ENCODE measurements around the gene PEX14.

PEX14 gene

GRCh38 chr1:10671622-10672342, 197.0 kb downstream of the PEX14 start:
- CTCF ChIA-PET: no interaction called here
- H3K27ac Mint-ChIP-seq: no peak overlapping the region

GRCh38 chr1:10672343-10673050, 197.7 kb downstream of the PEX14 start:
- H3K27ac Mint-ChIP-seq: no peak overlapping the region
- CTCF ChIA-PET: no interaction called here
- H3K4me3 Mint-ChIP-seq: no peak overlapping the region
- no peak for DNase-seq
- no peaks in the 10 kb centered on the region for H3K9me3 Mint-ChIP-seq
- H3K4me1 Mint-ChIP-seq: no peaks in the 10 kb centered on the region
- no peaks in the 10 kb centered on the region for H3K27me3 Mint-ChIP-seq
- no peaks in the 10 kb centered on the region for H3K36me3 Mint-ChIP-seq

More at GRCh38 chr1:10671622-10672342, 197.0 kb downstream of the PEX14 start:
- Mint-ChIP-seq H3K4me1 (no peaks in the 10 kb centered on the region), H3K36me3 (no peaks in the 10 kb centered on the region), H3K27me3 (no peaks in the 10 kb centered on the region), H3K4me3 (no peak overlapping the region), H3K9me3 (no peaks in the 10 kb centered on the region)
- DNase-seq: no peak

DNA sequence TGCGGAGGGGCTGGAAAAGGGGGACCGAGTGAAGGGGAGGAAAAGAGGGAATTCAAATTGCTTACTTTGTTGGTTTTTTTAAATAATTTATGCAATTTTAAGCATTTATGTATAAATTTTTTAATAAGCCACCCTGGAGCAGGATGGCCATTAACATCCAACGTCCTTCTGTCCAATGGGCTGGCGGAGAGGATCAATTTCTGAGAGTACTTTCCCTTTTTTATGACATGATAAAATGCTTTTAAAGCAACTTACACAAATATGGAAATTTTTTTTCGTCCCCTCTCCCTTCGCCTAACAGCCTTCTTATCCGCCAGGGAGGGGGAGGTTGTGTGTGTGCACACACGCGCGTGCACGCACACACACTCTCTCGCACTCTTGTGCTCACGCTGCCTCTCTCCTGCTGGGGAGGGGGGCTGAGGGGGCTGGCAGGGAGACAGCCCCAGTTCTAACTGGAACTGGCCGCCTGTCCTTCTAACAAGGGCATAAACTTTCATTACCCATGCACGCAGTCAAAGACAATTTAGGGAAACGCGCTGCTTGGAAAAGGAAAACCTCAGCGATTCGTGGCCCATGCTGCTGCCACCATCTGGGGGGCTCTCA, 198.5 kb downstream of the PEX14 start:
- Mint-ChIP-seq H3K36me3 (no peaks in the 10 kb centered on the region), H3K27ac (no peak overlapping the region), H3K27me3 (no peaks in the 10 kb centered on the region), H3K4me1 (no peaks in the 10 kb centered on the region), H3K9me3 (no peaks in the 10 kb centered on the region), H3K4me3 (no peak overlapping the region)
- no peak for DNase-seq
- CTCF ChIA-PET: no interaction called here

- no peaks in the 10 kb centered on the region for H3K4me1 Mint-ChIP-seq
Observed at GRCh38 chr1:10674222-10674621, 199.5 kb downstream of the PEX14 start.

DNA sequence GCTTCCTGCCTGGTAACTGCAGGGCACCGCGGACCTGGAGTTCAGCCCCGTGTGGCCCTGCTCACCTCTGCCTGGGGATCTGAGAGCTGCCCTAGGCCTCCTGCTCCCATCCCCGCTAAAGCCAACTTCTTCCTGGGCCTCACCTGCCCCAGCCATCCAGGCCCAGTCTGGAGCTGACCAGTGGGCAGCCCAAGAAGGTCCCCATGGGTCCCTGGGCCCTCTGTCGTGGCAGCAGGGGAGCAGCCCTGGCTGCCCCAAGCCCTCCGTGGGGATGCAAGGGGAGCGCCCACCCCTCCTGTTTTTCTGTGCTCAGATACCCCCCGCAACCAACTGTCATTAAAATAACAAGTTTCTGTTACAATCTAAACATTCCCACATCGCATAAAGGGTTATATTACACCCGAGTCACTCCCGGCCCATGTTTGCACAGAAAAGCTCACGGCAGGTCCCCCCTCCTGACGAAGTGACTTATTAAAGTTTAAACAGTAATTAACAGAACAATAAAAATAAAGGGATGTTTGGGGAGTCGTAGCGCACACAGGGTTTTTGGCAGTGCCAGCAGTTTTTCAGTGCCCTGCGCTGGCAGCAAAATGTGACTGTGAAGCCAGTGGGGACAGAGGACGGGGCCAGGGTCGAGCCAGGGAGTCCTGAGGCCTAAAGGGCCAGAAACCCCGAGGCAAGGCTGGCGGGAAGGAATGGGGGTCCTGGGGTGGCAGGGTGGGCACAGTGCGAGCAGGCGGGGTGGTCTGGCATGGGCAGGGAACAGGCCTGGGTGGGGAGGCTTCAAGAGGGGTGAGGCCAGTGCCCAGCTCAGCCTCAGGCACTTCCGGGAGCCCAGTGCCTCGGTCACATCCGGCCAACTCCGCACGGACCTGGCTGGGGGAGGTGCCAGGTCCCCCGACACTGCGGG, 200.2 kb downstream of the PEX14 start:
- DNase-seq: no peak
- Mint-ChIP-seq H3K27me3 (no peaks in the 10 kb centered on the region), H3K4me3 (no peak overlapping the region), H3K9me3 (no peaks in the 10 kb centered on the region), H3K4me1 (no peaks in the 10 kb centered on the region), H3K36me3 (no peaks in the 10 kb centered on the region), H3K27ac (no peak overlapping the region)
- CTCF ChIA-PET: no interaction called here

More at GRCh38 chr1:10674222-10674621, 199.5 kb downstream of the PEX14 start:
- CTCF ChIA-PET: no interaction called here
- Mint-ChIP-seq H3K36me3 (no peaks in the 10 kb centered on the region), H3K9me3 (no peaks in the 10 kb centered on the region), H3K27ac (no peak overlapping the region), H3K4me3 (no peak overlapping the region), H3K27me3 (no peaks in the 10 kb centered on the region)
- no peak for DNase-seq

DNA sequence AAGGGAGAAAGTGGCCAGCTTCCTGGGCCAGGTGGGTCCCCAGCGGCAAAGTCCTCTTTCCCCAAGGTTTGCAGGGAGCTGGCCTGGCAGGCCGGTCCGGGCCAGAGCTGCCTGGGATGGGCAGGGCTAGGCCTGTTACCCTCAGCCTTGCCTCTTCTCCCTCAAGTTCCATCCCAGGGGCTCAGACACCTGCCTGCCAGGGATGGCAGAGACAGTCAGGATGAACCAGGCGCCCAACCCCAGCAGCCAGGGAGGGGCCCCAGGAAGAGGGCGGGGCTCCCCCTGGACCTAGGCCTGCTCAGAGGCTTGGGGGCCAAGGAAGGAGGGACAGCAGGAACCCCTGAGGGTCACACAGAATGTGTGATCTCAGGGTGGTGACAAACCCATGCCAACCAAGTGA, 201.1 kb downstream of the PEX14 start:
- Mint-ChIP-seq H3K9me3 (no peaks in the 10 kb centered on the region), H3K4me1 (no peaks in the 10 kb centered on the region), H3K36me3 (no peaks in the 10 kb centered on the region), H3K27me3 (no peaks in the 10 kb centered on the region), H3K27ac (no peak overlapping the region), H3K4me3 (no peak overlapping the region)
- CTCF ChIA-PET: no interaction called here
- DNase-seq: no peak

GRCh38 chr1:10676963-10677362, 202.2 kb downstream of the PEX14 start:
- H3K4me1 Mint-ChIP-seq: no peaks in the 10 kb centered on the region
- CTCF ChIA-PET: no interaction called here
- H3K27me3 Mint-ChIP-seq: peaks cover 7% of the 10 kb centered on the region
- H3K36me3 Mint-ChIP-seq: no peaks in the 10 kb centered on the region
- DNase-seq: no peak
- no peaks in the 10 kb centered on the region for H3K9me3 Mint-ChIP-seq
- no peak overlapping the region for H3K4me3 Mint-ChIP-seq
- H3K27ac Mint-ChIP-seq: no peak overlapping the region

- no peak overlapping the region for H3K4me3 Mint-ChIP-seq
- H3K27me3 Mint-ChIP-seq: peaks cover 7% of the 10 kb centered on the region
- H3K27ac Mint-ChIP-seq: no peak overlapping the region
- DNase-seq: no peak
- no peaks in the 10 kb centered on the region for H3K9me3 Mint-ChIP-seq
- CTCF ChIA-PET: no interaction called here
- no peaks in the 10 kb centered on the region for H3K36me3 Mint-ChIP-seq
- no peaks in the 10 kb centered on the region for H3K4me1 Mint-ChIP-seq
Observed at GRCh38 chr1:10677491-10678391, 203.0 kb downstream of the PEX14 start.

- Mint-ChIP-seq H3K36me3 (no peaks in the 10 kb centered on the region), H3K27ac (no peak overlapping the region), H3K27me3 (peaks cover 7% of the 10 kb centered on the region), H3K4me1 (no peaks in the 10 kb centered on the region), H3K4me3 (no peak overlapping the region), H3K9me3 (no peaks in the 10 kb centered on the region)
- DNase-seq: no peak
- CTCF ChIA-PET: no interaction called here
Observed at GRCh38 chr1:10678402-10678801, 203.7 kb downstream of the PEX14 start.

DNA sequence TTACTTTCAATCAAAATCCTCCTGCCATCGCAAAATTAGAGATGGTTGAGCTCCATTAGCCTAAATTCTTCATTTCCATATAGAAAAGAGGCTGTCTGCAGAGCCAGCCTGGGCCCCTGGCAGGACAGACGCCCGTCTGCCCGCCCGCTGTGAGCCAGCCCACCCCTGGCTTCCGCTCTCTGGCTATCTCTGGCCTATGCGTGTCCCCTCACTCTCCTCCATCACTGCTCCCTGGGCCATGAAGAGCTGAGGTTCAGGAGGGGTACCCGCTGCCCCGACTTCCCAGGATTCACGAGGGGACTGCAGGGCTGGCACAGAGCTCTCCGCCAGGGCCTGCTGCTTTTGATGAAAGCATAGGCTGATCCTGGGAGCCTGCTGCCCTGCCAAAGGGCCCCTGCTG, 204.1 kb downstream of the PEX14 start:
- CTCF ChIA-PET: no interaction called here
- H3K4me1 Mint-ChIP-seq: no peaks in the 10 kb centered on the region
- H3K9me3 Mint-ChIP-seq: no peaks in the 10 kb centered on the region
- no peaks in the 10 kb centered on the region for H3K36me3 Mint-ChIP-seq
- peaks cover 7% of the 10 kb centered on the region for H3K27me3 Mint-ChIP-seq
- no peak overlapping the region for H3K4me3 Mint-ChIP-seq
- DNase-seq: no peak
- H3K27ac Mint-ChIP-seq: no peak overlapping the region

DNA sequence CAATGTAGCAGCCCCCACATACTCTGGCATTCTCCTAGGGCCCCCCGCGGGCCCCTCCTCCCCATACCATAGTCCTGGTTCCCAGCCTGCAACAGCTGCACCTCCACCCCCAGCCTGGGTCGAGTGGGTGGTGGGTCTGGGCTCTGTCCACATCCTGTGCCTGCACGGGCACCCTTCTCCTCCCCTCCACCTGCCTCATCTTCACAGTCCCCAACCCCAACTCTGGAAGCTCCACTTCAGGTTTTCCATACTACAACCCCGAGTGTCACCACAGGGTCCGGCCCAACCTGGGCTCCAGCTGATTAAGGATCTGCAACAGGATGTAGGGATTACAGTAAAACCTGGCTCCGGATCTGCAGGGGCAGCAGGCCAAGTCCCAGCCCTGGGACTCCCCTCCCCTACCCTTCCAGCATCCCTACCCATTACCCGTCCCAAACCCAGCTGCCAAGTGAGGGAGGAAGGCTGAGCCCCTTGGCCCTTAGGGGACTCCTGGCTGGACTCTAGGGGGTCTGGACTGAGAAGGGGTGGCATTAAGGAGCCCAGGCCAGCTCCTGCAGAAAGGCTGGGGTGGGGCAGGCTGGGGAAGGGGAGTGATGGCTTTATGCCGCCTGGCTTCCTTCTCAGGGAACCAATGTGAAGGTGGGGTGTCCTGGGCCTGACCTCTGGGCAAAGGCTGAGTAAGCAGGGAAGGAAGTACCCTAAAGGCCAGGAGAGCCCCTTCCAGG, 204.9 kb downstream of the PEX14 start:
- CTCF ChIA-PET: no interaction called here
- Mint-ChIP-seq H3K36me3 (no peaks in the 10 kb centered on the region), H3K9me3 (no peaks in the 10 kb centered on the region), H3K27ac (no peak overlapping the region), H3K4me1 (no peaks in the 10 kb centered on the region), H3K4me3 (no peak overlapping the region), H3K27me3 (peaks cover 7% of the 10 kb centered on the region)
- DNase-seq: no peak

Data from activated naive CD4-positive, alpha-beta T cell treated with anti-CD3 and anti-CD28 coated beads, Interleukin-2, amount 10 ng/mL, durations not matched to agents 7 days and 5 days (primary cell).